ENCODE measurements around the gene TOP2B. TPM values are rescaled to one million over a fixed set of nuclear protein-coding genes. Genes with fewer than 3 reads are reported as not detected.

The TOP2B gene
- polyA plus RNA-seq, 2 of the 4 experiments (the other 2 are of a cell fraction) = 65.8 to 95.7 TPM

GRCh38 chr3:25552251-25552650, 112.5 kb downstream of the TOP2B start:
- H3K27ac ChIP-seq = no peak overlapping the region
- 86% methylated on average over 3 of the region's 3 CpGs for WGBS (ENCODE audit: missing lambda C conversion rate)
- no peak overlapping the region for H3K4me2 ChIP-seq
- H3K4me1 ChIP-seq = peaks cover 13% of the 10 kb centered on the region; the same call in 1 of the 3 replicates
- H3K4me3 ChIP-seq = no peak overlapping the region
- TF ChIP-seq TFCP2L1 (CRISPR knock-in tag; IDR thresholded peaks at IDR 0.05) (no peak), HOXB13 (CRISPR knock-in tag; IDR thresholded peaks at IDR 0.05; ENCODE audit: low read depth) (no peak), BCL3 (IDR thresholded peaks at IDR 0.05) (no peak)
- POLR2A ChIA-PET = no interaction called here
- CTCF ChIA-PET = interaction anchor here (0.6 to 1.2 kb wide), 2 partner anchors 26 to 42 kb away, joined by 3 read pairs; no protein-coding TSS in a partner anchor
- DNase-seq (ENCODE audit: low read depth in 1 of 2, low spot score in 1 of 2) = no peak
- H3K9me3 ChIP-seq = no peaks in the 10 kb centered on the region
- FAIRE-seq = no peak
- ATAC-seq = no peak

- ChIA-PET POLR2A (no interaction called here), CTCF (interaction anchor here (0.6 to 1.4 kb wide), 3 partner anchors 9 to 906 kb away, joined by 3 to 4 read pairs (median 4); no protein-coding TSS in a partner anchor)
- Histone ChIP-seq H3K4me1 (peaks cover 13% of the 10 kb centered on the region; the same call in 1 of the 3 replicates), H3K9me3 (no peaks in the 10 kb centered on the region), H3K4me3 (no peak overlapping the region), H3K27ac (no peak overlapping the region), H3K4me2 (no peak overlapping the region)
- no peak for TF ChIP-seq E2F6 (IDR thresholded peaks at IDR 0.05; ENCODE audit: borderline replicate concordance, low read depth)
- TF ChIP-seq KDM5A (IDR thresholded peaks at IDR 0.05) = no peak
- no peak for TF ChIP-seq PBX3 (IDR thresholded peaks at IDR 0.05)
- no peak for TF ChIP-seq KDM1A (IDR thresholded peaks at IDR 0.05; ENCODE audit: low read depth)
- TF ChIP-seq RARB (CRISPR knock-in tag; IDR thresholded peaks at IDR 0.05) = no peak
- TF ChIP-seq CEBPB (IDR thresholded peaks at IDR 0.05) = no peak
- no peak for TF ChIP-seq CTCF (IDR thresholded peaks at IDR 0.05)
- TF ChIP-seq USF2 (IDR thresholded peaks at IDR 0.05) = no peak
- no peak for TF ChIP-seq NFE2L2 (conservative IDR thresholded peaks at IDR 0.05; ENCODE audit: low read length)
- no peak for TF ChIP-seq GATA3 (IDR thresholded peaks at IDR 0.05; ENCODE audit: borderline replicate concordance)
- TF ChIP-seq REST (IDR thresholded peaks at IDR 0.05) = no peak
- TF ChIP-seq CHD4 (IDR thresholded peaks at IDR 0.05; ENCODE audit: borderline replicate concordance) = no peak
- TF ChIP-seq FOSB (CRISPR knock-in tag; IDR thresholded peaks at IDR 0.05) = no peak
- TF ChIP-seq HES2 (IDR thresholded peaks at IDR 0.05) = no peak
- TF ChIP-seq HDAC2 (IDR thresholded peaks at IDR 0.05) = no peak
- ATAC-seq (no peak), DNase-seq (ENCODE audit: low read depth in 1 of 2, low spot score in 1 of 2) (no peak), FAIRE-seq (no peak)
- WGBS (ENCODE audit: missing lambda C conversion rate) = 77% methylated on average over 2 of the region's 2 CpGs
These were observed 115.9 kb downstream of the TOP2B start for GRCh38 chr3:25548836-25549235.

All from A549 (cell line).